ENCODE measurements around the gene ANP32A.
"Not testable (repeated sequence)": the region's sequence is repeated elsewhere in the genome, so short reads cannot be mapped to it uniquely, and the experiment has no call there.

ANP32A gene

DNA sequence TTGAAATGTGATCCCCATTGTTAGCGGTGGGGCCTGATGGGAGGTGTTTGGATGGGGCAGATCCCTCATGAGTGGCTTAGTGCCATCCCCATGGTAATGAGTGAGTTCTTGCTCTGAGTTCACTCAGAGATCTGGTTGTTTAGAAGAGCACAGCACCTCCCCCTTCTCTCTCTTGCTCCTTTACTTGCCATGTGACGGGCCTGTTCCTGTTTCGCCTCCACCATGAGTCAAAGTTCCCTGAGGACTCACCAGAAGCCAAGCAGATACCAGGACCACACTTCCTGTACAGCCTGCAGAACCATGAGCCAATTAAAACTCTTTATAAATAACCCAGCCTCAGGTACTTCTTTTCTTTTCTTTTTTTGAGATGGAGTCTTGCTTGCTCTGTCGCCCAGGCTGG lies 46.6 kb downstream of the ANP32A start:
- Histone ChIP-seq H3K4me1 (ENCODE audit: control insufficient read depth in 2 of 2, insufficient read depth in 2 of 2, low read length in 2 of 2) (peaks cover 0 to 2% of the 10 kb centered on the region in 2 donors), H3K9ac (ENCODE audit: low read depth in 1 of 2, low read length in 2 of 2) (no peak overlapping the region), H3K4me3 (ENCODE audit: low read length in 2 of 2) (no peak overlapping the region), H3K27me3 (ENCODE audit: control insufficient read depth in 2 of 2, insufficient read depth in 2 of 2, low read length in 2 of 2) (no peaks in the 10 kb centered on the region), H3K9me3 (ENCODE audit: control insufficient read depth in 2 of 2, low read length in 2 of 2) (no peaks in the 10 kb centered on the region), H3K27ac (ENCODE audit: low read depth in 2 of 2, low read length in 2 of 2) (no peak overlapping the region), H3K36me3 (ENCODE audit: control insufficient read depth in 2 of 2, insufficient read depth in 2 of 2, low read length in 2 of 2) (peaks cover 0 to 11% of the 10 kb centered on the region in 2 donors)

DNA sequence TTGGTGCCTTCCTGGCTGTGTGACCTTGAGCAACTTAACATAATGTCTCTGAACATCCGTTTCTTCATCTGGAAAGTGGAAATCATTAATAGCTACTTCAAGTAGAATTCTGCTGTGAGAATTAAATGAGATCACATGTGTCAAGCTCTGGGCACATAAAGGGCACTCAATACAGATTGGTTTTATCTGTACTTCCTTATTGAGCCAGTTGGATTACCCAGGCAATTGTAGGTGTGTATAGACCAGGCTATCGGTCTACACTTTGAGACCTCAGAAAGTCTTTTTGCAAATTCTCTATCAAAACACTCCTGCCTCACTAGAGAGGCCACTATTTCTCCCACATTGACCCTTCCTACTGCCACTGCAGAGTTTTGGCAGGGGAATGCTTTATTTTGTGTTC lies 47.7 kb downstream of the ANP32A start:
- Histone ChIP-seq H3K27me3 (ENCODE audit: control insufficient read depth in 2 of 2, insufficient read depth in 2 of 2, low read length in 2 of 2) (no peaks in the 10 kb centered on the region), H3K9me3 (ENCODE audit: control insufficient read depth in 2 of 2, low read length in 2 of 2) (no peaks in the 10 kb centered on the region), H3K36me3 (ENCODE audit: control insufficient read depth in 2 of 2, insufficient read depth in 2 of 2, low read length in 2 of 2) (peaks cover 0 to 5% of the 10 kb centered on the region in 2 donors), H3K4me1 (ENCODE audit: control insufficient read depth in 2 of 2, insufficient read depth in 2 of 2, low read length in 2 of 2) (peaks cover 0 to 2% of the 10 kb centered on the region in 2 donors), H3K9ac (ENCODE audit: low read depth in 1 of 2, low read length in 2 of 2) (no peak overlapping the region), H3K4me3 (ENCODE audit: low read length in 2 of 2) (no peak overlapping the region), H3K27ac (ENCODE audit: low read depth in 2 of 2, low read length in 2 of 2) (no peak overlapping the region)

DNA sequence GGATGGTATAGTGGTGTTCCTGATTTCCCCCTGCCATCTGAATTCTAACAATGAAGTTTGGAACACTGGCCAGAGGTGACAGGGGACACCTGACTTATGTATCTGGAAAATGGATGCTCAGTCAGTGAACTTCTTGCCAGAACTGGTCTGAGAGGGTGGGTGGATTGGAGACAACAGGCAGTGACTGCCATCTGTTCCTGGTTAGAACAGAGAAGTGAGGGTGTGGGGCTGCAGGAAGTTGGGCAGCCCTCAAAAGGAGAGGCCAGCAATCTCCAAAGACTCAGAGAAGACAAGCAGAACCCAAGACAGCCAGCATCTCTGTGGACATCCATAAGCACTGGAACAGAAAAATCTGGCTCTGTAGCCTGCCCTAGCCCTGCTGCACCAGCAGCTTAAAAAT lies 50.5 kb downstream of the ANP32A start:
- Histone ChIP-seq H3K9me3 (ENCODE audit: control insufficient read depth in 2 of 2, low read length in 2 of 2) (no peaks in the 10 kb centered on the region), H3K9ac (ENCODE audit: low read depth in 1 of 2, low read length in 2 of 2) (no peak overlapping the region), H3K27me3 (ENCODE audit: control insufficient read depth in 2 of 2, insufficient read depth in 2 of 2, low read length in 2 of 2) (no peaks in the 10 kb centered on the region), H3K36me3 (ENCODE audit: control insufficient read depth in 2 of 2, insufficient read depth in 2 of 2, low read length in 2 of 2) (no peaks in the 10 kb centered on the region), H3K4me3 (ENCODE audit: low read length in 2 of 2) (no peak overlapping the region), H3K4me1 (ENCODE audit: control insufficient read depth in 2 of 2, insufficient read depth in 2 of 2, low read length in 2 of 2) (no peaks in the 10 kb centered on the region), H3K27ac (ENCODE audit: low read depth in 2 of 2, low read length in 2 of 2) (no peak overlapping the region)

DNA sequence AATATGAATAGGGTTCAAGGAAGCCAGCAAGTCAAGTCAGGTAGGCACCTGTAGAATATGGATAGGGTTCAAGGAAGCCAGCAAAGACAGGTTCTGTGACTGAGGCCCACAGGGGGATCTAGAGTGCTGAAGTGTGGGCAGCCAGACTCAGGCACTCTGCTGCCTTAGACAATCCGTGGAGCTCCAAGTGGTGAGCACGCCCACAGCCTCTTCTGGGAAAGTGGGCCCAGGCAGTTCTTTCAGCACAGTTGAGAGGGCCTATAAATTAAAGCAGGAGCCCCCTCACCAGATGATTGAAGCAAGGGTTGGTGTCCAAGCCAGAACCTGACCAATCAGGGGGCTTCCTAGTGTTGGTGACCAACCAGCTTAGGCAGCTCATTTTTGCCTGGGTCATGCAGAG lies 51.0 kb downstream of the ANP32A start:
- Histone ChIP-seq H3K27me3 (ENCODE audit: control insufficient read depth in 2 of 2, insufficient read depth in 2 of 2, low read length in 2 of 2) (no peaks in the 10 kb centered on the region), H3K4me3 (ENCODE audit: low read length in 2 of 2) (no peak overlapping the region), H3K9me3 (ENCODE audit: control insufficient read depth in 2 of 2, low read length in 2 of 2) (no peaks in the 10 kb centered on the region), H3K9ac (ENCODE audit: low read depth in 1 of 2, low read length in 2 of 2) (no peak overlapping the region), H3K36me3 (ENCODE audit: control insufficient read depth in 2 of 2, insufficient read depth in 2 of 2, low read length in 2 of 2) (no peaks in the 10 kb centered on the region), H3K4me1 (ENCODE audit: control insufficient read depth in 2 of 2, insufficient read depth in 2 of 2, low read length in 2 of 2) (no peaks in the 10 kb centered on the region), H3K27ac (ENCODE audit: low read depth in 2 of 2, low read length in 2 of 2) (no peak overlapping the region)

DNA sequence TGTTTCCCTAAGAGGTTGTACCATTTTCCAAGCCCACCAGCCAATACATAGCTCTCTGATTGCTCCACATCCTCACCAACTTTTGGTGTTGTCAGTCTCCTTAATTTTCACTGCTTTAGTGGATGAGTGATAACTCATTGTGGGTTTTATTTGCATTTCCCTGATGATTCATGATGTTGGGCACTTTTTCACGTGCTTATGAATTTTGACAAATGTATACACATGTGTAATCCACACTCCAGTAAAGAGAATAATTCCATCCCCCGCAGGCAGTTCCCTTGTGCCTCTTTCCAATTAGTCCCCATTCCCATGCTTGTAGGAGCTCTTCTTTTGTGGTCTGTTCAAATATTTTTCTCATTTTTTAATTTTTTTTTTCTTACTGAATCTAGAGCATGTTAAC lies 52.4 kb downstream of the ANP32A start:
- Histone ChIP-seq H3K27me3 (ENCODE audit: control insufficient read depth in 2 of 2, insufficient read depth in 2 of 2, low read length in 2 of 2) (no peaks in the 10 kb centered on the region), H3K36me3 (ENCODE audit: control insufficient read depth in 2 of 2, insufficient read depth in 2 of 2, low read length in 2 of 2) (no peaks in the 10 kb centered on the region), H3K4me1 (ENCODE audit: control insufficient read depth in 2 of 2, insufficient read depth in 2 of 2, low read length in 2 of 2) (no peaks in the 10 kb centered on the region), H3K4me3 (ENCODE audit: low read length in 2 of 2) (no peak overlapping the region), H3K27ac (ENCODE audit: low read depth in 2 of 2, low read length in 2 of 2) (no peak overlapping the region), H3K9me3 (ENCODE audit: control insufficient read depth in 2 of 2, low read length in 2 of 2) (no peaks in the 10 kb centered on the region), H3K9ac (ENCODE audit: low read depth in 1 of 2, low read length in 2 of 2) (no peak overlapping the region)

DNA sequence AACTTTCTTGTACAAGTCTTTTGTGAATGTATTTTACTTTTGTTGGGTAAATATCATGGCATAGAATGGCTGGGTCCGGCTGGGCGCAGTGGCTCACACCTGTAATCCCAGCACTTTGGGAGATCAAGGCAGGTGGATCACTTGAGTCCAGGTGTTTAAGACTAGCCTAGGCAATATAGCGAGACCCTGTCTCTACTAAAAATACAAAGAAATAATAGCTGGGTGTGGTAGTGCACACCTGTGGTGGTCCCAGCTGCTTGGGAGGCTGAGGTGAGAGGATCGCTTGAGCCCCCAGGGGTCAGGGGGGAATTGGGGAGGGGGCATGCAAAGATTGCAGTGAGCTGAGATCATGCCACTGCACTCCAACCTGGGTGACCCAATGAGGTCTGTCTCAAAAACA lies 52.9 kb downstream of the ANP32A start:
- H3K9me3 ChIP-seq (ENCODE audit: control insufficient read depth in 2 of 2, low read length in 2 of 2), result no peaks in the 10 kb centered on the region
- no peak overlapping the region for H3K27ac ChIP-seq (ENCODE audit: low read depth in 2 of 2, low read length in 2 of 2)
- H3K9ac ChIP-seq (ENCODE audit: low read depth in 1 of 2, low read length in 2 of 2), result no peak overlapping the region
- no peak overlapping the region for H3K4me3 ChIP-seq (ENCODE audit: low read length in 2 of 2)
- H3K36me3 ChIP-seq (ENCODE audit: control insufficient read depth in 2 of 2, insufficient read depth in 2 of 2, low read length in 2 of 2), result no peaks in the 10 kb centered on the region
- H3K4me1 ChIP-seq (ENCODE audit: control insufficient read depth in 2 of 2, insufficient read depth in 2 of 2, low read length in 2 of 2), result no peaks in the 10 kb centered on the region
- H3K27me3 ChIP-seq (ENCODE audit: control insufficient read depth in 2 of 2, insufficient read depth in 2 of 2, low read length in 2 of 2), result no peaks in the 10 kb centered on the region

DNA sequence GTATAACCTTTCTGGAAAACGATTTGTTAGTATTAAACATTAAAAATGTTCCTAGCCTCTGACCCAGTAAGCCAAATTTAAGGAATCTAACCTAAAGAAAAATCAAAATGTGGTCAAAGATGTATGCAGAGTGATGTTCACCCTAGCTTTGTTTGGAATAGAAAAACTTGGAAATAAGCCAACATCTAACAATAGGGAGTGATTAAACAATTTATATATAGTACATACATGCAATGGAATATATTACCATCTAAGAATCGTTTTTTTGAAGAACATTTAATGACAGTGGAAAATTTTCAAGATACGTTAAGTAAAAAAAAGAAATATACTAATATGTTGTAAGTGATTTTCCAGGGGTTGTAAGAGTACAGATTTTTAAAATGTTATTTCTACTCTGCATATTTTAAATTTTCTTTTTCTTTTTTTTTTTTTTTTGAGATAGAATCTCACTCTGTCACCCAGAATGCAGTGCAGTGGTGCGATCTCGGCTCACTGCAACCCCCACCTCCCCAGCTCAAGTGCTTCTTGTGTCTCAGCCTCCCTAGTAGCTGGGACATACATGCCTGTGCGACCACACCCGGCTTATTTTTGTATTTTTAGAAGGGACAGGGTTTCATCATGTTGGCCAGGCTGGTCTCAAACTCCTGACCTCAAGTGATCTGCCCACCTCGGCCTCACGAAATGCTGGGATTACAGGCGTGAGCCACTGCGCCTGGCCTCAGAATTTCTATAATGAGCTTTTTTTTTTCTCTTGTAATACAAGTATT lies 54.9 kb downstream of the ANP32A start:
- Histone ChIP-seq H3K4me1 (ENCODE audit: control insufficient read depth in 2 of 2, insufficient read depth in 2 of 2, low read length in 2 of 2) (no peaks in the 10 kb centered on the region), H3K27ac (ENCODE audit: low read depth in 2 of 2, low read length in 2 of 2) (no peak overlapping the region), H3K4me3 (ENCODE audit: low read length in 2 of 2) (no peak overlapping the region), H3K9me3 (ENCODE audit: control insufficient read depth in 2 of 2, low read length in 2 of 2) (no peaks in the 10 kb centered on the region), H3K36me3 (ENCODE audit: control insufficient read depth in 2 of 2, insufficient read depth in 2 of 2, low read length in 2 of 2) (no peaks in the 10 kb centered on the region), H3K27me3 (ENCODE audit: control insufficient read depth in 2 of 2, insufficient read depth in 2 of 2, low read length in 2 of 2) (no peaks in the 10 kb centered on the region), H3K9ac (ENCODE audit: low read depth in 1 of 2, low read length in 2 of 2) (no peak overlapping the region)

DNA sequence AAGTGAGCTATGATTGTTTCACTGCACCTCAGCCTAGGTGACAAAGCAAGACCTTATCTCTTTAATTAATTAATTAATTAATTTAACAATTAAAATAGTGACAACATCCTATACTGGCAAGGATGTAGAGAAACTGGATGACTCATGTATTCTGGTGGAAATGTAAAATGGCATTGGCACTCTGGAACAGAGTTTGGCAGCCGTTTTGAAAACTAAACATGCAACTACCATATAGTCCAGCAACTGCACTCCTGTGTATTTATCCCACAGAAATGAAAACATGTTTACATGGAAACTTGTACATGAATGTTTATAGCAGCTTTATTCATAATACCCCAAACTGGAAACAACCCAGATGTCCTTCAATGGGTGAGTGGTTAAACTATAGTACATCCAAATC lies 56.6 kb downstream of the ANP32A start:
- no peaks in the 10 kb centered on the region for H3K36me3 ChIP-seq (ENCODE audit: control insufficient read depth in 2 of 2, insufficient read depth in 2 of 2, low read length in 2 of 2)
- H3K4me1 ChIP-seq (ENCODE audit: control insufficient read depth in 2 of 2, insufficient read depth in 2 of 2, low read length in 2 of 2), result no peaks in the 10 kb centered on the region
- H3K9ac ChIP-seq (ENCODE audit: low read depth in 1 of 2, low read length in 2 of 2), result no peak overlapping the region
- H3K27me3 ChIP-seq (ENCODE audit: control insufficient read depth in 2 of 2, insufficient read depth in 2 of 2, low read length in 2 of 2), result no peaks in the 10 kb centered on the region
- H3K27ac ChIP-seq (ENCODE audit: low read depth in 2 of 2, low read length in 2 of 2), result no peak overlapping the region
- no peaks in the 10 kb centered on the region for H3K9me3 ChIP-seq (ENCODE audit: control insufficient read depth in 2 of 2, low read length in 2 of 2)
- no peak overlapping the region for H3K4me3 ChIP-seq (ENCODE audit: low read length in 2 of 2)

DNA sequence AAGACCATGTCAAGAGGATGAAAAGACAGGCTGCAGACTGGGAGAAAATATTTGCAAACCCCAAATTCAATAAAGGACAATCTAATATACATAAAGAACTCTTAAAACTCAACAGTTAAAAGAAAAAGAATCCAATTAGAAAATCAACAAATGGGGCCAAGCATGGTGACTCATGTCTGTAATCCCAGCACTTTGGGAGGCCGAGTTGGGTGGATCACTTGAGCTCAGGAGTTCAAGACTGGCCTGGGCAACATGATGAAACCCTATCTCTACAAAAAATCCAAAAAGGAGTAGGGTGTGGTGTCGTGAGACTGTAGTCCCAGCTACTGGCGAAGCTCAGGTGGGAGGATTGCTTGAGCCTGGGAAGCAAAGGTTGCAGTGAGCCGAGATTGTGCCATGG lies 57.6 kb downstream of the ANP32A start:
- no peaks in the 10 kb centered on the region for H3K4me1 ChIP-seq (ENCODE audit: control insufficient read depth in 2 of 2, insufficient read depth in 2 of 2, low read length in 2 of 2)
- H3K9ac ChIP-seq (ENCODE audit: low read depth in 1 of 2, low read length in 2 of 2), result no peak overlapping the region
- no peak overlapping the region for H3K4me3 ChIP-seq (ENCODE audit: low read length in 2 of 2)
- H3K9me3 ChIP-seq (ENCODE audit: control insufficient read depth in 2 of 2, low read length in 2 of 2), result no peaks in the 10 kb centered on the region
- H3K36me3 ChIP-seq (ENCODE audit: control insufficient read depth in 2 of 2, insufficient read depth in 2 of 2, low read length in 2 of 2), result no peaks in the 10 kb centered on the region
- no peaks in the 10 kb centered on the region for H3K27me3 ChIP-seq (ENCODE audit: control insufficient read depth in 2 of 2, insufficient read depth in 2 of 2, low read length in 2 of 2)
- no peak overlapping the region for H3K27ac ChIP-seq (ENCODE audit: low read depth in 2 of 2, low read length in 2 of 2)

DNA sequence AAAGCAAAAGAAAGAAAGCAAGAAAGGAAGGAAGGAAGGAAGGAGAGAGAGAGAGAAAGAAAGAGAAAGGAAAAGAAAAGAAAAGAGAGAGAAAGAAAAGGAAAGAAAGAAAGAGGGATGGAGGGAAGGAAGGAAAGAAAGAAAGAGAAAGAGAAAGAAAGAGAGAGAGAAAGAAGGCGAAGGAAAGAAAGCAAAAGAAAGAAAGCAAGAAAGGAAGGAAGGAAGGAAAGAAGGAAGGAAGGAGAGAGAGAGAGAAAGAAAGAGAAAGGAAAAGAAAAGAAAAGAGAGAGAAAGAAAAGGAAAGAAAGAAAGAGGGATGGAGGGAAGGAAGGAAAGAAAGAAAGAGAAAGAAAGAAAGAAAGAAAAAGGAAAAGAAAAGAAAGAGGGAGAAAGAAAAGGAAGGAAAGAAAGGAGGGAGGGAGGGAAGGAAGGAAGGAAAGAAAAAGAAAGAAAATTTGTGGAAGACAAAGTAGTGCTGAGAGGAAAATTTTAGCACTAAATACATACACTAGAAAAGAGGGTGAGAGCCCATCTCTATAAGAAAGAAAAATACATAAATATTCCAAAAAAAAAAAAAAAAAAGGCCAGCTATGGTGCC lies 60.6 kb downstream of the ANP32A start:
- not testable (repeated sequence) for H3K9me3 ChIP-seq (ENCODE audit: control insufficient read depth in 2 of 2, low read length in 2 of 2); H3K27ac ChIP-seq (ENCODE audit: low read depth in 2 of 2, low read length in 2 of 2); H3K36me3 ChIP-seq (ENCODE audit: control insufficient read depth in 2 of 2, insufficient read depth in 2 of 2, low read length in 2 of 2); H3K9ac ChIP-seq (ENCODE audit: low read depth in 1 of 2, low read length in 2 of 2); H3K4me1 ChIP-seq (ENCODE audit: control insufficient read depth in 2 of 2, insufficient read depth in 2 of 2, low read length in 2 of 2); H3K4me3 ChIP-seq (ENCODE audit: low read length in 2 of 2); H3K27me3 ChIP-seq (ENCODE audit: control insufficient read depth in 2 of 2, insufficient read depth in 2 of 2, low read length in 2 of 2)
